ENCODE results near the gene EPM2AIP1.

DNA sequence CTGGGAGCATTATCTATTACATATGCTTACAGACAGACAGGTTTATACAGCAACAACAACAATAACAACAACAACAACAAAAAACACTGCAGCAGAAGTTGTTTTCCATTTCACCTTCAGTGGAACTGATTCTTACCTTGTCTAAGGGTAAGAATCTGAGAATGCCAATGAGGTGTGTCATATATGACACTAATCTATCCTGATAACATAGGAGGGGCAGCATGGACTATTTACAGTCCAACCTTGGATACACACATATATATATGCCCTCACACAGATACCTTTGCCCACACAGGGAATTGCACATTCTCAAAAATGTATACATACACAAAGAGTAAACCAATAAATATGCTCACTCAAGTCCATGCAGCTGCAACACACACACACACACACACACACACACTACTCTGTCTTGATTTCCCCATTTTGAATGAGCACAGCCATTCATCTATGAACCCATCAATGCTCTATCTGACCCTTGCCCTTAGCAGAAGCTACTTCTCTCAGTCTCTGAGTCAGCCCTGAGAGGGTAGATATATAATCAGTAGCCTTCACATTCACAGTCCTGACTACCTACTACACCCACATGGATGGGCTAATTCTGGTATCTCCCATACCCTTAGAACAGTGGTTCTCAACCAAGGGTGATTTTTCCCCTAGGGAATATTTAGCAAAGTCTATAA is 38.3 kb downstream of the EPM2AIP1 start:
- TF ChIP-seq, protein P1, sequence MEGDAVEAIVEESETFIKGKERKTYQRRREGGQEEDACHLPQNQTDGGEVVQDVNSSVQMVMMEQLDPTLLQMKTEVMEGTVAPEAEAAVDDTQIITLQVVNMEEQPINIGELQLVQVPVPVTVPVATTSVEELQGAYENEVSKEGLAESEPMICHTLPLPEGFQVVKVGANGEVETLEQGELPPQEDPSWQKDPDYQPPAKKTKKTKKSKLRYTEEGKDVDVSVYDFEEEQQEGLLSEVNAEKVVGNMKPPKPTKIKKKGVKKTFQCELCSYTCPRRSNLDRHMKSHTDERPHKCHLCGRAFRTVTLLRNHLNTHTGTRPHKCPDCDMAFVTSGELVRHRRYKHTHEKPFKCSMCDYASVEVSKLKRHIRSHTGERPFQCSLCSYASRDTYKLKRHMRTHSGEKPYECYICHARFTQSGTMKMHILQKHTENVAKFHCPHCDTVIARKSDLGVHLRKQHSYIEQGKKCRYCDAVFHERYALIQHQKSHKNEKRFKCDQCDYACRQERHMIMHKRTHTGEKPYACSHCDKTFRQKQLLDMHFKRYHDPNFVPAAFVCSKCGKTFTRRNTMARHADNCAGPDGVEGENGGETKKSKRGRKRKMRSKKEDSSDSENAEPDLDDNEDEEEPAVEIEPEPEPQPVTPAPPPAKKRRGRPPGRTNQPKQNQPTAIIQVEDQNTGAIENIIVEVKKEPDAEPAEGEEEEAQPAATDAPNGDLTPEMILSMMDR (IDR thresholded peaks at IDR 0.05): no peak
- TF ChIP-seq POLR2A (IDR thresholded peaks at IDR 0.05): no peak
- TF ChIP-seq POLR2AphosphoS5 (IDR thresholded peaks at IDR 0.05): no peak
